K562 (cell line): ENCODE data around the gene FAM136A. TPM values are rescaled to one million over a fixed set of nuclear protein-coding genes. Genes with fewer than 3 reads are reported as not detected.

Experiments used
- ARHGAP35 ChIP-seq: fragments of 450-650 bp; IDR thresholded peaks from 2 replicates; pipeline ENCODE4 v1.6.1; 2018; ENCODE audit not compliant: partially characterized antibody
- E2F3 ChIP-seq: fragments of 250-450 bp; sonication (Bioruptor Pico); IDR thresholded peaks from 2 replicates; pipeline ENCODE4 v1.4.0; 2020; ENCODE audit warnings: mild to moderate bottlenecking
- ELF4 ChIP-seq: fragments of 450-650 bp; formaldehyde crosslinking; IDR thresholded peaks from 2 replicates; pipeline ENCODE4 v1.4.0; 2022; ENCODE audit warnings: missing genetic modification characterization
- ETS2 ChIP-seq: IDR thresholded peaks from 2 replicates; pipeline ENCODE4 v1.6.1; 2016; ENCODE audit warnings: borderline replicate concordance, missing genetic modification characterization, mild to moderate bottlenecking, moderate library complexity, missing compliant biosample characterization; ENCODE audit not compliant: poor library complexity, severe bottlenecking
- GATA2 ChIP-seq: sonication (generic); formaldehyde crosslinking; IDR thresholded peaks from 2 replicates; pipeline ENCODE4 v1.4.0; 2020; ENCODE audit warnings: mild to moderate bottlenecking, missing genetic modification reagents
- HNRNPL ChIP-seq: fragments of 200-400 bp; formaldehyde crosslinking; IDR thresholded peaks from 2 replicates; pipeline ENCODE4 v1.6.1; 2017; ENCODE audit warnings: low read depth, mild to moderate bottlenecking, low read length
- ID3 ChIP-seq, 2 experiments: fragments of 250-450 bp in 1 of 2; fragments of 450-650 bp in 1 of 2; sonication (Bioruptor Pico) in 1 of 2; IDR thresholded peaks; 2 replicates each; pipeline versions ENCODE4 v1.6.1 to v1.8.0; 2016 to 2021; ENCODE audit warnings: mild to moderate bottlenecking in 2 of 2, moderate library complexity in 2 of 2, missing compliant biosample characterization in 1 of 2, missing genetic modification characterization in 1 of 2
- KLF16 ChIP-seq: IDR thresholded peaks from 2 replicates; pipeline ENCODE4 v1.6.1; 2016; ENCODE audit warnings: antibody characterized with exemption
- PKNOX1 ChIP-seq: fragments of 450-650 bp; IDR thresholded peaks from 2 replicates; pipeline ENCODE4 v1.6.1; 2016
- SIN3A ChIP-seq, 2 experiments: fragments of 150-350 bp in 1 of 2; IDR thresholded peaks; 2 replicates each; pipeline ENCODE4 v1.6.1; 2011 to 2016; ENCODE audit warnings: borderline replicate concordance in 2 of 2, low read depth in 2 of 2, low read length in 2 of 2, mild to moderate bottlenecking in 2 of 2, moderate library complexity in 2 of 2; ENCODE audit not compliant: control insufficient read depth in 1 of 2
- SMAD4 ChIP-seq: fragments of 250-450 bp; sonication (Bioruptor Pico); conservative IDR thresholded peaks from 2 replicates; pipeline ENCODE4 v1.8.0; 2021; ENCODE audit warnings: inconsistent platforms, mild to moderate bottlenecking, moderate library complexity
- SOX6 ChIP-seq: fragments of 450-650 bp; IDR thresholded peaks from 2 replicates; pipeline ENCODE4 v1.6.1; 2014; ENCODE audit warnings: mild to moderate bottlenecking
- THRAP3 ChIP-seq: fragments of 450-650 bp; IDR thresholded peaks from 2 replicates; pipeline ENCODE4 v1.6.1; 2016; ENCODE audit warnings: mild to moderate bottlenecking, inconsistent platforms, borderline replicate concordance
- ZBTB40 ChIP-seq, 2 experiments: fragments of 450-650 bp in 1 of 2; sonication (generic) in 1 of 2; formaldehyde crosslinking in 1 of 2; IDR thresholded peaks; 2 replicates each; pipeline versions ENCODE4 v1.7.1 to v1.9.0; 2016 to 2022; ENCODE audit warnings: inconsistent platforms in 1 of 2, mild to moderate bottlenecking in 1 of 2, missing genetic modification reagents in 1 of 2
- ZNF277 ChIP-seq: fragments of 250-450 bp; sonication (Bioruptor Pico); IDR thresholded peaks from 2 replicates; pipeline ENCODE4 v1.8.0; 2022; ENCODE audit warnings: inconsistent platforms, mild to moderate bottlenecking, moderate library complexity, borderline replicate concordance
- polyA plus RNA-seq, 8 experiments: library from polyadenylated mRNA; depleted of rRNA in 4 of 8; stranded (reverse) in 5 of 8; unstranded in 3 of 8; fragments of >200 nt; fragmentation: Nextera tagmentation in 2 of 8; fragmentation: Illumina TruSeq in 1 of 8; extraction: Ambion mirVana in 2 of 8; extraction: Trizol in 1 of 8; gene quantifications; 2 replicates each; pipeline versions ENCODE4 v1.2.1 to v1.2.3, GENCODE V29; 2011 to 2014; ENCODE audit warnings: inconsistent platforms in 1 of 8, missing spikeins in 1 of 8
- total RNA-seq, 7 experiments: library from RNA; depleted of rRNA in 6 of 7; stranded (reverse); fragments of >200 nt in 6 of 7; fragmentation: Illumina TruSeq in 2 of 7; extraction: Trizol in 2 of 7; gene quantifications; 2 replicates each; pipeline versions ENCODE4 v1.2.1 to v1.2.3, GENCODE V29; 2011 to 2021; ENCODE audit warnings: low replicate concordance in 1 of 7

The FAM136A gene
- total and polyA plus RNA-seq, 9 of the 15 experiments (the other 6 are each of a cell fraction or from before 2014, with no cell fraction given), result 89.0 to 151 (median 104) TPM

- TF ChIP-seq ZBTB40 (IDR thresholded peaks at IDR 0.05) (no peak), ZBTB40 (CRISPR knock-in tag; IDR thresholded peaks at IDR 0.05) (no peak), E2F3 (CRISPR knock-in tag) (no peak), ARHGAP35 (no peak), GATA2 (CRISPR knock-in tag) (no peak), HNRNPL (no peak), THRAP3 (no peak), SMAD4 (CRISPR knock-in tag) (no peak), SIN3A (IDR thresholded peaks at IDR 0.05; ENCODE audit: borderline replicate concordance in 2 of 2, control insufficient read depth in 1 of 2, low read depth in 2 of 2, low read length in 2 of 2) (peak in 1 of 2 experiments; percentile 18; a peak in 1 of 4 replicates), ID3 (CRISPR knock-in tag; IDR thresholded peaks at IDR 0.05) (no peak), ID3 (tag; IDR thresholded peaks at IDR 0.05) (0 out of 2 replicates have a peak, but pooled peaks have one; percentile 43), ZNF277 (CRISPR knock-in tag) (no peak), PKNOX1 (no peak), ETS2 (tag) (no peak), ELF4 (CRISPR knock-in tag) (no peak), KLF16 (no peak), SOX6 (peak; percentile 46)
These were observed 53.6 kb downstream of the FAM136A start, which contains the start of gene TIA1 (continued) for GRCh38 chr2:70248181-70248847.
